ENCODE data around the gene MTM1.

DNA sequence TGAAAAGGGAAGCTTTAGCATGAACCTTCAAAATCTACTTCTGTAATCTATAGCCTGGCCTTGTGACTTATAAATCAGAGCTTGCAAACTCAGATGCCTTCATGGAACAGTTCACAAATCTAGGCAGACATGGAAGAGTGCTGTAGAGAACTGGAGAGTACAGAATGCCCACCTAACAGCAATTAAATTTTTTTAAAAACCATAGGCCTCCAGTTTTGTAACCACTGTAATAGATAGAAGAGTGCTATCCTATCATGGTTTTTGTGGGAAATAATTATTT lies 135.2 kb downstream of the MTM1 start:
- TF ChIP-seq, protein P1, sequence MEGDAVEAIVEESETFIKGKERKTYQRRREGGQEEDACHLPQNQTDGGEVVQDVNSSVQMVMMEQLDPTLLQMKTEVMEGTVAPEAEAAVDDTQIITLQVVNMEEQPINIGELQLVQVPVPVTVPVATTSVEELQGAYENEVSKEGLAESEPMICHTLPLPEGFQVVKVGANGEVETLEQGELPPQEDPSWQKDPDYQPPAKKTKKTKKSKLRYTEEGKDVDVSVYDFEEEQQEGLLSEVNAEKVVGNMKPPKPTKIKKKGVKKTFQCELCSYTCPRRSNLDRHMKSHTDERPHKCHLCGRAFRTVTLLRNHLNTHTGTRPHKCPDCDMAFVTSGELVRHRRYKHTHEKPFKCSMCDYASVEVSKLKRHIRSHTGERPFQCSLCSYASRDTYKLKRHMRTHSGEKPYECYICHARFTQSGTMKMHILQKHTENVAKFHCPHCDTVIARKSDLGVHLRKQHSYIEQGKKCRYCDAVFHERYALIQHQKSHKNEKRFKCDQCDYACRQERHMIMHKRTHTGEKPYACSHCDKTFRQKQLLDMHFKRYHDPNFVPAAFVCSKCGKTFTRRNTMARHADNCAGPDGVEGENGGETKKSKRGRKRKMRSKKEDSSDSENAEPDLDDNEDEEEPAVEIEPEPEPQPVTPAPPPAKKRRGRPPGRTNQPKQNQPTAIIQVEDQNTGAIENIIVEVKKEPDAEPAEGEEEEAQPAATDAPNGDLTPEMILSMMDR (IDR thresholded peaks at IDR 0.05; ENCODE audit: poor library complexity) = no peak
- no peak for TF ChIP-seq EZH2phosphoT487 (IDR thresholded peaks at IDR 0.05; ENCODE audit: low read depth, severe bottlenecking, unreplicated experiment)

Measured in hepatocyte (in vitro differentiated cells).